ENCODE measurements around the gene VDAC1. TPM values are rescaled to one million over a fixed set of nuclear protein-coding genes. Genes with fewer than 3 reads are reported as not detected.

VDAC1 gene
- total RNA-seq, 1 donor from 2014 or later: 116 TPM

- DNase-seq: no peak
Measured at GRCh38 chr5:134024811-134025210, 20.0 kb upstream of the VDAC1 start.

- DNase-seq: no peak
Measured at GRCh38 chr5:134022333-134022732, 17.6 kb upstream of the VDAC1 start.

- DNase-seq: no peak
Measured at GRCh38 chr5:134020188-134020587, 15.4 kb upstream of the VDAC1 start.

GRCh38 chr5:134019636-134020035 is 14.9 kb upstream of the VDAC1 start:
- no peak for DNase-seq

GRCh38 chr5:134018986-134019316 is 14.2 kb upstream of the VDAC1 start:
- DNase-seq: no peak

- DNase-seq: no peak
Measured at GRCh38 chr5:134018154-134018985, 13.6 kb upstream of the VDAC1 start.

GRCh38 chr5:134008266-134008749 is 3.5 kb upstream of the VDAC1 start:
- DNase-seq: no peak

- no peak for DNase-seq
Measured at GRCh38 chr5:134007581-134008265, 2.9 kb upstream of the VDAC1 start.

- no peak for DNase-seq
Measured at GRCh38 chr5:134006115-134006514, 1.3 kb upstream of the VDAC1 start.

- DNase-seq: no peak
Measured at GRCh38 chr5:134005417-134006061, 764 bp upstream of the VDAC1 start.

- no peak for DNase-seq
Measured at GRCh38 chr5:134003817-134004625, 754 bp downstream of the VDAC1 start.

- no peak for DNase-seq
Measured at GRCh38 chr5:134003064-134003816, 1.5 kb downstream of the VDAC1 start.

- no peak for DNase-seq
Measured at GRCh38 chr5:134001938-134002731, 2.6 kb downstream of the VDAC1 start.

- DNase-seq: no peak
Measured at GRCh38 chr5:134000696-134001453, 3.9 kb downstream of the VDAC1 start.

- DNase-seq: no peak
Measured at GRCh38 chr5:134000091-134000511, 4.7 kb downstream of the VDAC1 start.

GRCh38 chr5:133998807-133999206 is 6.0 kb downstream of the VDAC1 start:
- no peak for DNase-seq

GRCh38 chr5:133998042-133998441 is 6.7 kb downstream of the VDAC1 start:
- no peak for DNase-seq

GRCh38 chr5:133996683-133997252 is 8.0 kb downstream of the VDAC1 start:
- no peak for DNase-seq

- DNase-seq: no peak
Measured at GRCh38 chr5:133995883-133996563, 8.8 kb downstream of the VDAC1 start.
